Immature natural killer cell (primary cell): ENCODE data around the gene DNAJA3. TPM values are rescaled to one million over a fixed set of nuclear protein-coding genes. Genes with fewer than 3 reads are reported as not detected.

Source experiments
- DNase-seq, 3 donors: peaks; one replicate each; pipeline ENCODE4 v3.0.0; 2022; ENCODE audit warnings: mixed read lengths in 1 of 3
- H3K27ac Mint-ChIP-seq, 6 donors: one replicate each; pipeline ENCODE4 v1.8.0; 2020; ENCODE audit warnings: mixed read lengths in 6 of 6, mild to moderate bottlenecking in 5 of 6, inconsistent platforms in 4 of 6, moderate library complexity in 3 of 6
- H3K27me3 Mint-ChIP-seq, 3 donors: one replicate each; pipeline ENCODE4 v1.8.0; 2020 to 2021; ENCODE audit warnings: low read depth in 3 of 3, mild to moderate bottlenecking in 3 of 3, mixed read lengths in 3 of 3, moderate library complexity in 3 of 3, inconsistent platforms in 1 of 3
- H3K36me3 Mint-ChIP-seq, 3 donors: one replicate each; pipeline ENCODE4 v1.8.0; 2020; ENCODE audit warnings: mixed read lengths in 3 of 3, inconsistent platforms in 2 of 3, mild to moderate bottlenecking in 2 of 3
- H3K4me1 Mint-ChIP-seq, 2 donors: one replicate each; pipeline ENCODE4 v1.8.0; 2020; ENCODE audit warnings: inconsistent platforms in 2 of 2, mild to moderate bottlenecking in 2 of 2, mixed read lengths in 2 of 2, moderate library complexity in 1 of 2
- H3K4me3 Mint-ChIP-seq, 5 donors: one replicate each; pipeline ENCODE4 v1.8.0; 2020; ENCODE audit warnings: mild to moderate bottlenecking in 5 of 5, mixed read lengths in 5 of 5, inconsistent platforms in 3 of 5, moderate library complexity in 3 of 5
- H3K9me3 Mint-ChIP-seq, 6 donors: one replicate each; pipeline ENCODE4 v1.8.0; 2020; ENCODE audit warnings: mild to moderate bottlenecking in 6 of 6, mixed read lengths in 6 of 6, inconsistent platforms in 4 of 6, moderate library complexity in 3 of 6
- polyA plus RNA-seq, 3 donors: library from polyadenylated mRNA; unstranded; fragments of 300-500 nt; fragmentation: Illumina TruSeq; gene quantifications; one replicate each; pipeline ENCODE4 v1.2.3, GENCODE V29; 2021

The DNAJA3 gene
- polyA plus RNA-seq, 3 donors from 2014 or later, result 32.7 to 42.4 (median 38.7) TPM

DNA sequence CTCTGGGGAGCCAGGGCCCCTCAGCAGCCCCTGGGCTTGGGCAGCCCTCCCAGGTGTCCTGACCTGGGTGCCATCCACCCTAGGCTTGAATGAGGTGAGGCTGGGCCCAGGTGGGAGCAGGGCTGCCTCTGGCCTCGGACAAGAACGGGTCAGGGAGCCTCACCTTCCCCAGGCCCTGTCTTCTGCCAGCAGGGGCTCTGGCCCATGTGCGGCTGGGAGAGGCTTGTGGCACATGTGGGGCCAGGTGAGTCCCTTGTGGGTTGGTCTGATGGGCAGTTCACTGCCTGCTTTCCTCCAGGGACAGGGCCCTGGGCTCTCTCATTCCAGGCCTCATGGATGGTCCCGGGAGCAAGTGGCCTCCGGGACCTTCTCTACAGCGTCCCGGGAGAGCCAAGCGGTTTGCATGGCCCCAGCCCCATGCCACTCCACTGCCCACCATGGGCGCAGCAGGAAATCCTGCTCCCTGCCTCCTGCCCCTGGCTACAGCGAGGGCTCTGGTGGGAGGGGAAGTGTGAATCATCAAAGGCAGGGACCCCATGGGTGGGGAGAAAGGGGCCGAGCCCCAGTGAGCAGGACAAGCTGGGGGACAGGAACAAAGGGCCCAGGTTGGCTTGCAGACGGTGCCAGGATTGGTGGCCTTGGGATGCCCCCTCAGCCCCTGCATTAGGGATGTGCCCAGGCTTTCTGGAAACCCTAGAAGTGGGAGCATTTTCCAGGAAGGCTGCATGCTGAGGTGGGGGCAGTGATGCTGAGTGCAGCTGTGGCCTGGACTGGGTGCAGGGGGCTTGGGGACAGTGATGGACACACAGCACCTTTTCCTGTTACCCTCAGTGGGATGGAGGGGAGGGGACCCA, 41.9 kb upstream of the DNAJA3 start:
- Mint-ChIP-seq H3K36me3 (peaks cover 0 to 4% (median 4%) of the 10 kb centered on the region in 3 donors), H3K4me3 (no peak overlapping the region), H3K9me3 (peaks cover 0 to 2% (median 0%) of the 10 kb centered on the region in 6 donors), H3K27me3 (peaks cover 2 to 35% (median 5%) of the 10 kb centered on the region in 3 donors), H3K4me1 (peaks cover 0 to 3% of the 10 kb centered on the region in 2 donors), H3K27ac (no peak overlapping the region)
- DNase-seq, result no peak

DNA sequence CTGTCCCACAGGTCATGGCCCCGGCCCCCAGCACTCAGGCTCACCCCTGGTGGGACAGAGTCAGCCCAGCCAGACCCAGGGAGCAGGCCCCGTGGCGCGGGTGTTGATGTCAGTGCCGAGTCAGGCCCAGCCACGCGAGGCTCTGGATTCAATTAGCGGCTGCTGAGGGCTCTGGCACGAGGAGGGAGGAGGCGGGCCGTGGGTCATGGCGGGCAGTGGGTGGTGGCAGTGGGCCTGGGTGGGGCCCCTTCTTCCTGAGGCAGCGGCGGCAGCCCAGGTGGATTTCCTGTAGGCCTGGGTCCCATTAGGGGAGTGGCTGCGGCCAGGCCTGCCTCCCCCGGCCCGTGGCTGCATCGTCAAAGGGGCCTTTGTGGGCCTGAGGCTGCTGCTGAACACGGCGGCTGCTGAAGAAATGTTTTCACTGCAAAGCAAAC, 41.1 kb upstream of the DNAJA3 start:
- Mint-ChIP-seq H3K27me3 (peaks cover 2 to 33% (median 5%) of the 10 kb centered on the region in 3 donors), H3K4me3 (no peak overlapping the region), H3K36me3 (peaks cover 0 to 4% (median 4%) of the 10 kb centered on the region in 3 donors), H3K27ac (no peak overlapping the region), H3K4me1 (peaks cover 0 to 3% of the 10 kb centered on the region in 2 donors), H3K9me3 (peaks cover 0 to 2% (median 0%) of the 10 kb centered on the region in 6 donors)
- DNase-seq, result no peak

DNA sequence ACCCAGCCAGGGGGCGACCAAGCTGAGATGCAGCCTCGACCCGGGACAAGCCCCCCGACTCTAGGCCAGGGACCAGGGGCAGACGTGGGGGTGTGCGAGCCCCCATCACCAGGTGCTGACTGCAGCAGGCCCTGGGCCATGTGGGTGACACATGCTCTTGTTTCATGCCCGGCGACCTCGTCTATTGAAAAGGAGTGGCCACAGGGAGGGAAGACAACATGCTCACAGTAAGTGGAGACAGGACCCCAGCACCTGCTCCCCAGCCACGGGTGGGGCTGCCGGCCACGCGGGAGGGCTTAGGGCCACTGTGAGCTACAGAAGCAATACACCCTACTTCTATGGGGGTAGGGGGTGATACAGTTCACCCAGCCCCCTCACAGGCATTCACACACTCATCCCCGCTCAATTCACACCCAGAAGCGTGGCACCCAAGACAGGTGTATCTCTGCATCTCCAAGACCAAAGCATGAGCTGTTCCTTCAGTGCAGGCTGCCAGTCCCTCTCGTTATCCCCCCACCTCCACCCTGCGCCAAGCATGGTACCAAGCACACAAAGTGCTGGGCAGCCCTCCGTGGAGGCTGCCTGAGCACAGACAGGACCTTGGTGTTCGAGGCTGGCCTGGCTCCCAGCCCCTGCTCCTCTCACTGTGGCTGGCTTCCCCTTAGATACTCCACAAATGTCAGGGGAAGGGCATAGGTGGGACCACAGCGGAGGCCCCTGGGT, 40.4 kb upstream of the DNAJA3 start:
- peaks cover 0 to 4% of the 10 kb centered on the region in 2 donors for H3K4me1 Mint-ChIP-seq
- H3K4me3 Mint-ChIP-seq, result no peak overlapping the region
- peaks cover 2 to 31% (median 8%) of the 10 kb centered on the region in 3 donors for H3K27me3 Mint-ChIP-seq
- peaks cover 0 to 8% (median 4%) of the 10 kb centered on the region in 3 donors for H3K36me3 Mint-ChIP-seq
- peak overlapping the region in 1 of 6 donors; percentile 11 for H3K27ac Mint-ChIP-seq
- H3K9me3 Mint-ChIP-seq, result peaks cover 0 to 2% (median 0%) of the 10 kb centered on the region in 6 donors
- no peak for DNase-seq

DNA sequence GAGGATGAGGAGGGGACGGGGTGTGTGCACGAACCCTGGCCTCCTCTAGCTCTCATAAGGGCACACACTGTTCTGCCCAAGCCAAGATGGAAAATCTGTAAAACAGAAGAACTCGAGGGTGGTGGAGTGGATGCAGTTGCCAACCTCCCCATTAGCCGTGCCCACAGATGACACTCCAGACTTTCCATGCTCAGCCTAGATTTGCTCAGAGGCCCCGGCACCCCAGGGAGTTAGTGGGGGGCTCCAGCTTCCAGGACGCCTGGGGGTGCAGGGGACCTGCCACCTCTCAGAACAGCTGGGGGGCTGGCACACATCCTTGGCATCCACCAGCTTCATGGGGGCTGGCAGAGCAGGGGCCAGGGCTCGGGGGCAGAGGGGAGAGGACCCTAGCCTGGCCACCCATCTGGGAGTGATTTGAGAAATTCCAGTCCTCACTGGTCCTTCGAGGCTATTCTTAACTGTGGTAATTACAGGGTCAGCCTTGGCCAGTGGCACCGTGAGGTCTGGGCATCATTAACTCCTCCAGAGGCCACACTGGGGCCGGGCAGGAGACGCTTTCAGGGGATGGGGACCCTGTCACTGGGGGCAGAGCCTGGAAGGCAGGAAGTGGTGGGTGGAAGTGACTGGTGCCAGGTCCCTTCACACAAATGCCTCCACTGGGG, 39.7 kb upstream of the DNAJA3 start:
- Mint-ChIP-seq H3K9me3 (peaks cover 0 to 2% (median 0%) of the 10 kb centered on the region in 6 donors), H3K27ac (no peak overlapping the region), H3K27me3 (peaks cover 2 to 24% (median 11%) of the 10 kb centered on the region in 3 donors), H3K36me3 (peaks cover 0 to 8% (median 4%) of the 10 kb centered on the region in 3 donors), H3K4me1 (peaks cover 0 to 5% of the 10 kb centered on the region in 2 donors), H3K4me3 (no peak overlapping the region)
- no peak for DNase-seq

DNA sequence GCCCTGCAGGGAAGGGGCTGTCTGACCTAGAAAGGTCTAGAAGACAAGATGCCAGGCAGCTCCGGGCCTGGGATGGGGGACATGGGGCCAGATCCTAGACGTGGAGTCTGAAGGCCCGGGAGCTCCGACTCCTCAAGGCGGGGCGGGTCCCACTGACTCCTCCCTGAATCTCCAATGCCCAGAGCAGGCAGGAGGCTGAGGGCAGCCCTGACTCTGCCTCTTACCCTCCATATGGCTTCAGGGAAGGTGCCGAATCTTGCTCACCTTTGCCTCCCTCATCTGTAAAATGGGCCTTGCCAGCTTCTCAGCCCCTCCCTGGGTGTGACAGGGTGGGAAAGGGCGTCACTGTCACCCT, 39.2 kb upstream of the DNAJA3 start:
- Mint-ChIP-seq H3K27me3 (peaks cover 2 to 23% (median 12%) of the 10 kb centered on the region in 3 donors), H3K4me1 (peaks cover 0 to 5% of the 10 kb centered on the region in 2 donors), H3K9me3 (peaks cover 0 to 2% (median 0%) of the 10 kb centered on the region in 6 donors), H3K27ac (no peak overlapping the region), H3K4me3 (no peak overlapping the region), H3K36me3 (peaks cover 0 to 8% (median 4%) of the 10 kb centered on the region in 3 donors)
- no peak for DNase-seq

DNA sequence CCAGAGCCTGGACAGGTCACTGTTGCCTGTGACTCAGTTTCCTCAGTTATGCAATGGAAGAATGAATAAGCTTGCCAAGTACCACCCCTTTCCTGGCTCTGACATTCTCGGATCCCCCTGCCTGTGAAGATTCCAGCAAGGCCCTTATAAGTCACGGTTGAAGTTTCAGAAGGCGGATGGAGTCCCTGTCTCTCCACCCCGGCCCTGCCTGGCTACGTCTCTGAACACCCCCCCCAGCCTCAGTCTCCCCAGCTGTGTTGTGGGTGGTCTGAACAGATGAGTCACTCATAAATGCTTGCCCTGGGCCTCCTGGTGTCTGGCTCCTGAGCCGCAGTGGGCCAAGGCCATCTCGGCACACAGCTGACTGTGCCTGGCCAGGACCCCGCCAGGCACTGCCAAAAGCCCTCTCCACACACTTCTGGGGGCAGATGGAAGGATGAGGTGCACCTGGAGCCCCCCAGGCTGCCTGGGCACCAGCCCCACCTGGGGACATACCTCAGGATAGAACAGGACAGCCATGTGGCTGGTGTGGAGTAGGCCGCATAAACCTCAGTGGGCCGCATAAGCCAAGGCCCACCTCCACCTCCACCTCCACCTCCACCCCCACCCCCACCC, 38.6 kb upstream of the DNAJA3 start:
- peaks cover 0 to 8% (median 4%) of the 10 kb centered on the region in 3 donors for H3K36me3 Mint-ChIP-seq
- DNase-seq, result no peak
- H3K4me3 Mint-ChIP-seq, result no peak overlapping the region
- H3K4me1 Mint-ChIP-seq, result peaks cover 0 to 5% of the 10 kb centered on the region in 2 donors
- peaks cover 2 to 19% (median 14%) of the 10 kb centered on the region in 3 donors for H3K27me3 Mint-ChIP-seq
- H3K9me3 Mint-ChIP-seq, result peaks cover 0 to 2% (median 0%) of the 10 kb centered on the region in 6 donors
- H3K27ac Mint-ChIP-seq, result peak overlapping the region in 1 of 6 donors; percentile 11

DNA sequence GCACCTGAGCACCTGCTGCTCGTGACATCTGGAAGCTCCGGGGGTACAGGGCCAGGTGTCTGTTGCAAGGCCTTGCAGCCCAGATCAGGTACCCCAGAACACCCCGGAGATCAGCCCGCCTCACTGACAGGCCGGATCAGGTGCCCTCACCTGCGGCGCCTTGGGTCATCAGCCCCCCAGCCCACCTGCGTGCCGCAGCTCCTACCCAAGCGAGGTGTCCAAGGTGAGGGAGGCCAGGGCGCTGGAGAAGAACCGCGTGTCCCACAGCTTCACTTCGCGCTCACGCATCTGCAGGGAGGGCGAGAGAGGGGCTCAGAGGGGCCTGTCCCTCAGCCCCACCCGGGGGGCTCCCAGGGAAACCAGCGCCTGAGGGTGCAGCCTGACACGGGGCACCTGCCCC, 37.9 kb upstream of the DNAJA3 start:
- Mint-ChIP-seq H3K36me3 (peaks cover 0 to 8% (median 4%) of the 10 kb centered on the region in 3 donors), H3K27me3 (peaks cover 2 to 18% (median 16%) of the 10 kb centered on the region in 3 donors), H3K27ac (no peak overlapping the region), H3K9me3 (peaks cover 0 to 2% (median 0%) of the 10 kb centered on the region in 6 donors), H3K4me3 (no peak overlapping the region), H3K4me1 (peaks cover 0 to 5% of the 10 kb centered on the region in 2 donors)
- DNase-seq, result no peak

DNA sequence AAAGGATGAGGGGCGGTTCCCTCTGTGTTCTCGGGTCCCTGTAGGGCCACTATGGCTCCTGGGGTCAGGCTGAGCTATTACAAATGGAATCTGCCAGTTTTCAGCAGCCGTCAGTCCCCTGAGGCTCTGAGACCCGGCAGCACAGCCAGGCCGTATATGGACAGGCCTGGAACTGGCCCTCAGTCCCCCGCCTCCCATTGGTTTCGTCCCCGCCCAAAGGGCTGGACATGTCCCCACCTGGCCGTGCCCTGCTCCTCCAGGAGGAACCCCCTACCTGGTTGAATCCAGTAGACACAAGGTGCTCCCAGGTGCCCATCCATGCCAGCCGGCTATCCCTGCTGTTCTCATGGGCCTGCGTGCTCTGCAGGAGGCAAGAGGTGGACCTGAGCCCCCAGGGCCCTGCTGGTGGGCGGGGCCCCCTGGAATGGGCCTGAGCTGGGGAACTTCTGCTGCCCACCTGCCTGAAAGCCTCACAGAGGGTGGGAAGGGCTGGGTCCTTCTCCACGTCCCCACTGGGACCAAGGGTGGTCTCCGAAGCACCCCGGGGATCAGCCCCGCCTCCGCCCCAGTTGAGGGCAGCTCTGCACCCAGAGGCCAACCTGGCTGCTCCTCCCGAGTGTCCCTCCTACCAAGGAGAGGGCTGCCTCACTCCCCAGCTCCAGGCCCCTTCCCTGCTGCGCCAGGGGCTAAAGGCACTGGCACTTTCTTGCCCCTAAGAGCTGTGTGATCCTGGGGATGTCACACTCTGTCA, 37.2 kb upstream of the DNAJA3 start:
- no peak overlapping the region for H3K4me3 Mint-ChIP-seq
- peaks cover 2 to 15% (median 15%) of the 10 kb centered on the region in 3 donors for H3K27me3 Mint-ChIP-seq

DNA sequence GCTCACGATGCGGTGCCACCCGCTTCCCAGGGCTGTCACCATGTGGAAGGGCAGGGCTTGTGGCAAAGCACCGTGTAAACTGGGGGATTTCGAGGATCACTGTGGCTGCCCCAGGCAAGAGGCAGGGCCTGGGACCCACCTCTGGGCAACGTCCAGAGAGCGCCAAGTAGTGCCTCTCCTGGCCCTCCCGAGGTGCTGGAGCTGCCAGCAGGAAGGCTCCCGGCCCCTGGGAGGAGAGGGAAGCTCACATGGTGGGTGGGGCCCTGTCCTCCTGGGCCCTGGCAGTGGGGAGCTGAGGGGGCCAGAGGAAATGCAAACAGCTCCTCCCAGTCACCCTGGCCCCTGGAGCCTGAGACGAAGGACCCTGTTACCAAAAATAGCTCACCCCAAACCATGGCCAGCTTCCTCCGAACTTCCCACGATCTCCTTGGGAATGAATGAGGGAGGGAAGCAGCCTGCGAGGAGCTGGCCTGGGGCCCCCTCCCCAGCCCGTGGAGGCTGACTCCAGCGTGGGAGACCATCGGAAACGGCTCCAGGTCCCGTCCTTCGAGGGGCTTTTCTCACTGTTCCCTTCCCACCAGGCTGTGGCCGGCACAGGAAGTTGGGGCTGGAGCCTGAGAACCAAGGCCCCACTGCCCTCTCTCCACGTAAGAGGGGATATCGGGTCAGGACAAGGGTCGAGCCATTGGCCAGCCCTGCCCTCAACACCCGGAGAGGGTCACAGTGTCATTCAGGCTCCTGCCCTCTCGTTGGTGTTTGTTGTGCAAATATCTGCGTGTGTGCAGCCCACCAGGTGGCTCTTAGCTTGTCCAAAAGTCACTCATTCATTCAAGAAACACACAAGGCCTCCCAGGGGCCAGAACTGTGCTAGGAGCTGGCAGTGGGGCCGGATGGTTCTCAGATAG, 36.4 kb upstream of the DNAJA3 start:
- peaks cover 0 to 5% of the 10 kb centered on the region in 2 donors for H3K4me1 Mint-ChIP-seq
- no peak for DNase-seq
- peaks cover 0 to 4% (median 0%) of the 10 kb centered on the region in 3 donors for H3K36me3 Mint-ChIP-seq
- peaks cover 0 to 2% (median 0%) of the 10 kb centered on the region in 6 donors for H3K9me3 Mint-ChIP-seq
- peak overlapping the region in 1 of 6 donors; percentile 14 for H3K27ac Mint-ChIP-seq
- H3K4me3 Mint-ChIP-seq, result no peak overlapping the region
- peaks cover 0 to 19% (median 15%) of the 10 kb centered on the region in 3 donors for H3K27me3 Mint-ChIP-seq

More for the DNA sequence above, 37.2 kb upstream of the DNAJA3 start:
- peaks cover 0 to 5% of the 10 kb centered on the region in 2 donors for H3K4me1 Mint-ChIP-seq
- H3K9me3 Mint-ChIP-seq, result peaks cover 0 to 2% (median 0%) of the 10 kb centered on the region in 6 donors
- DNase-seq, result no peak
- peaks cover 0 to 4% (median 0%) of the 10 kb centered on the region in 3 donors for H3K36me3 Mint-ChIP-seq
- no peak overlapping the region for H3K27ac Mint-ChIP-seq

DNA sequence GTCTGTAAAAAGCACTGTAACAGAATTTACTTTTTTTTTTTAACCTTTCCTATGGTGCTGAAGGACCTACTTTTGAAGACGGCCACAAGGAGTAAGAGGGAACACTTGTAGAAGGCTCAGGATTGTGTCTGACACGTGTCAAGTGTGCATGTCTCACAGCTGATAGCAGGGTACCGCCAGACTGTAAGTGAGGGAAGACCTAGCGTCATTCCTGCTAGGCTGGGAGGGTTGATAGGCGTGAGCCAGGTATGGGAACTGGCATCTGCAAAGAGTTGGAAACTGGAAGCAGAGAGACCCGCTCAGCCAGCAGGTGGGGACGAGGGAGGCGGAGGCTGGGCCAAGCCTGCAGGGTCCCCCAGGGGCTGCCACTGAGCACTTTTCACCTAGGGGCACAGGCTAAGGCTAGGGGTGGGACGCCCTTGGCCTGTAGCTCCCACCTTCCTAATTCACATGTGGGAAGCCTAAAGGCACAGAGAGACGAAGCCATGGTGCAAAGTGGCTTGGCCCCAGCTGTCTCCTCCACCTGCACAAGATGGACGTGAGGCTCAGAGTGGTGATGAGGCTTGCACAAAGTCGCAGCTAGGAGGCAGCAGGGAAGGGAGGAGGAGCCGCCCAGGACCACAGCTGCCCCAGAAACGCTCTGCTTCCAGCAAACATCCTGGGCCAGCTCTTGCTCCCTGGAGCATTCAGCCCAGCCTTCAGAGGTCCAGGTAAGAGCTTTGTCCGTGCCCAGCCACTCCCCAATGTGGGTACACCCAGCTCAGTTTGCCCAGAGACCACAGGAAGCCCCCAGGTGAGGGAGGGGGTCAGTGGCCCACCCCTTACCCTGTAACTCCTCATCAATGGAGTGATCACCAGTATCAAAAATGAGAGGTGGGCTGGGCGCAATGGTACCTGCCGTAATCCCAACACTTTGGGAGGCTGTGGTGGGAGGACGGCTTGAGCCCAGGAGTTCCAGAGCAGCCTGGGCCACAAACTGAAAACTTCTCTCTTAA, 35.1 kb upstream of the DNAJA3 start:
- Mint-ChIP-seq H3K4me1 (peaks cover 4 to 5% of the 10 kb centered on the region in 2 donors), H3K4me3 (peak overlapping the region in 1 of 5 donors; percentile 7), H3K9me3 (no peaks in the 10 kb centered on the region), H3K27me3 (peaks cover 3 to 21% (median 16%) of the 10 kb centered on the region in 3 donors), H3K36me3 (peaks cover 0 to 6% (median 1%) of the 10 kb centered on the region in 3 donors), H3K27ac (peak overlapping the region in 1 of 6 donors; percentile 79)
- no peak for DNase-seq
